Left lung (tissue), 10 donors: ENCODE measurements around the gene BNC2. TPM values are rescaled to one million over a fixed set of nuclear protein-coding genes. Genes with fewer than 3 reads are reported as not detected.

Experiments
- ATAC-seq: fragments of 200-7000 bp; cut with Tn5 transposase; one replicate; pipeline ENCODE4 v1.9.1; 2020; ENCODE audit warnings: moderate library complexity
- DNase-seq, 4 donors: peaks; one replicate each; pipeline ENCODE4 v3.0.0-alpha.2; 2013 to 2020
- H3K27ac ChIP-seq, 2 donors: fragments of 200-600 bp; sonication (generic) in 1 of 2; one replicate each; pipeline versions ENCODE4 v1.5.0 to v1.8.0; 2020 to 2021
- H3K27me3 ChIP-seq, 2 donors: fragments of 200-600 bp; sonication (generic) in 1 of 2; one replicate each; pipeline versions ENCODE4 v1.5.0 to v1.8.0; 2020 to 2021
- H3K36me3 ChIP-seq, 2 donors: fragments of 200-600 bp; sonication (generic) in 1 of 2; one replicate each; pipeline versions ENCODE4 v1.5.0 to v1.8.0; 2020 to 2021
- H3K4me1 ChIP-seq, 2 donors: fragments of 200-600 bp; one replicate each; pipeline ENCODE4 v1.8.0; 2021
- H3K4me3 ChIP-seq, 2 donors: fragments of 200-600 bp; sonication (generic) in 1 of 2; one replicate each; pipeline versions ENCODE4 v1.5.0 to v1.8.0; 2020 to 2021; ENCODE audit warnings: mild to moderate bottlenecking in 1 of 2
- H3K9me3 ChIP-seq, 2 donors: fragments of 200-600 bp; sonication (generic) in 1 of 2; one replicate each; pipeline versions ENCODE4 v1.5.0 to v1.8.0; 2020 to 2021
- CTCF ChIP-seq, 2 donors: fragments of 200-600 bp; sonication (generic) in 1 of 2; IDR thresholded peaks; one replicate each; pipeline versions ENCODE4 v1.5.0 to v1.8.0; 2021; ENCODE audit warnings: antibody characterized with exemption in 2 of 2
- intact Hi-C, 2 donors: fragments of 100-400 bp; cut with DNase I; formaldehyde crosslinking; loops; one replicate each; pipeline versions ENCODE4 v1.11.2 to v1.14.2; 2022
- polyA plus RNA-seq, 6 donors: library from polyadenylated mRNA; unstranded; fragments of 120-200 nt; gene quantifications; one replicate each; pipeline ENCODE4 v1.2.1, GENCODE V29; 2013; ENCODE audit not compliant: insufficient read length in 6 of 6
- total RNA-seq, 2 donors: library from RNA; stranded (reverse); fragmentation: NEBNext Ultra II Directional; extraction: Animal tissue kit (Norgen Biotek cat#: 25700); gene quantifications; one replicate each; pipeline ENCODE4 v1.2.1, GENCODE V29; 2021
- donor health status: DM: no; HTN: yes; CAD: no.
- donor health status: DM: no; HTN: no; CAD: no.

The BNC2 gene
- total and polyA plus RNA-seq, 8 donors: 9.6 to 19.3 (median 12.9) TPM

- DNase-seq (no peak), ATAC-seq (no peak)
- Histone ChIP-seq H3K36me3 (no peaks in the 10 kb centered on the region), H3K27me3 (no peaks in the 10 kb centered on the region), H3K9me3 (no peaks in the 10 kb centered on the region), H3K4me1 (peaks cover 0 to 4% of the 10 kb centered on the region in 2 donors), H3K27ac (peak overlapping the region in 1 of 2 donors; percentile 34), H3K4me3 (no peak overlapping the region)
- TF ChIP-seq CTCF (IDR thresholded peaks at IDR 0.05): no peak
- intact Hi-C loops: no loop called here
These were observed 506.6 kb downstream of the BNC2 start for GRCh38 chr9:16363916-16364315.

- no peak for TF ChIP-seq CTCF (IDR thresholded peaks at IDR 0.05)
- H3K27ac ChIP-seq: no peak overlapping the region
- intact Hi-C loops: no loop called here
These were observed 507.2 kb downstream of the BNC2 start for GRCh38 chr9:16363073-16363781.

GRCh38 chr9:16361939-16362338 is 508.5 kb downstream of the BNC2 start:
- no peaks in the 10 kb centered on the region for H3K9me3 ChIP-seq
- DNase-seq: no peak
- no peak for ATAC-seq
- no peak for TF ChIP-seq CTCF (IDR thresholded peaks at IDR 0.05)
- no peak overlapping the region for H3K4me3 ChIP-seq
- intact Hi-C loops: no loop called here
- H3K27me3 ChIP-seq: no peaks in the 10 kb centered on the region
- H3K27ac ChIP-seq: no peak overlapping the region
- no peaks in the 10 kb centered on the region for H3K36me3 ChIP-seq
- H3K4me1 ChIP-seq: peaks cover 0 to 4% of the 10 kb centered on the region in 2 donors

More at GRCh38 chr9:16363073-16363781, 507.2 kb downstream of the BNC2 start:
- H3K4me1 ChIP-seq: peaks cover 0 to 4% of the 10 kb centered on the region in 2 donors
- H3K36me3 ChIP-seq: no peaks in the 10 kb centered on the region
- no peak overlapping the region for H3K4me3 ChIP-seq
- ATAC-seq (no peak), DNase-seq (no peak)
- H3K27me3 ChIP-seq: no peaks in the 10 kb centered on the region
- H3K9me3 ChIP-seq: no peaks in the 10 kb centered on the region

GRCh38 chr9:16361118-16361517 is 509.4 kb downstream of the BNC2 start:
- ATAC-seq: no peak
- no peak overlapping the region for H3K4me3 ChIP-seq
- no peak overlapping the region for H3K27ac ChIP-seq
- no peaks in the 10 kb centered on the region for H3K36me3 ChIP-seq
- no peak for TF ChIP-seq CTCF (IDR thresholded peaks at IDR 0.05)
- no peak for DNase-seq
- no peaks in the 10 kb centered on the region for H3K27me3 ChIP-seq
- no peaks in the 10 kb centered on the region for H3K9me3 ChIP-seq
- H3K4me1 ChIP-seq: peaks cover 0 to 4% of the 10 kb centered on the region in 2 donors
- intact Hi-C loops: no loop called here

- Histone ChIP-seq H3K36me3 (no peaks in the 10 kb centered on the region), H3K27ac (no peak overlapping the region), H3K4me1 (peaks cover 0 to 4% of the 10 kb centered on the region in 2 donors), H3K9me3 (no peaks in the 10 kb centered on the region), H3K27me3 (no peaks in the 10 kb centered on the region), H3K4me3 (no peak overlapping the region)
- intact Hi-C loops: no loop called here
- ATAC-seq (no peak), DNase-seq (no peak)
- no peak for TF ChIP-seq CTCF (IDR thresholded peaks at IDR 0.05)
These were observed 510.2 kb downstream of the BNC2 start for GRCh38 chr9:16360247-16360646.
